Panc1 (cell line): ENCODE measurements around the gene OVAAL. TPM values are rescaled to one million over a fixed set of nuclear protein-coding genes. Genes with fewer than 3 reads are reported as not detected.
A peak's percentile ranks its signal among the peaks of the same experiment; 100 is the strongest.

ENCODE experiments used
- ATAC-seq: fragments of 200-7000 bp; cut with Tn5 transposase; 2 replicates; pipeline ENCODE4 v1.9.1; 2020; ENCODE audit warnings: mild to moderate bottlenecking, moderate library complexity
- Bru-seq: library from RNA; stranded (reverse); fragments of 400-500 nt; gene quantifications from one replicate; lab custom pipeline; 2021; lab: Mats Ljungman, UMichigan
- BruChase-seq, 2 experiments: library from RNA; stranded (reverse); fragments of 400-500 nt; gene quantifications; one replicate each; lab custom pipeline; 2021; lab: Mats Ljungman, UMichigan
- BruUV-seq: library from RNA; stranded (reverse); fragments of 400-500 nt; replicated peaks from 2 replicates; lab custom pipeline; 2021; lab: Mats Ljungman, UMichigan
- CTCF ChIA-PET: fragments of 300-600 bp; sonication (Branson Sonifier 250); formaldehyde crosslinking; loops from one replicate; lab custom pipeline; 2022; ENCODE audit warnings: antibody characterized with exemption; lab: Charles Lee
- POLR2A ChIA-PET: fragments of 300-600 bp; sonication (Branson Sonifier 250); formaldehyde crosslinking; loops from one replicate; lab custom pipeline; 2022; ENCODE audit warnings: antibody characterized with exemption; lab: Charles Lee
- DNase-seq: peaks from one replicate; pipeline ENCODE4 v3.0.0-alpha.2; 2010; ENCODE audit warnings: low read depth, low spot score
- H3K27ac ChIP-seq: 2 replicates; pipeline ENCODE4 v1.5.1; 2011; ENCODE audit warnings: mild to moderate bottlenecking, low read length, inconsistent platforms
- H3K27me3 ChIP-seq: fragments of 200-500 bp; sonication (Bioruptor generic); 2 replicates; pipeline ENCODE4 v1.6.0; 2014; ENCODE audit warnings: low read length, inconsistent platforms; ENCODE audit not compliant: control insufficient read depth, insufficient read depth
- H3K36me3 ChIP-seq: fragments of 200-500 bp; sonication (Bioruptor generic); 2 replicates; pipeline ENCODE4 v1.5.1; 2014; ENCODE audit warnings: inconsistent platforms, mild to moderate bottlenecking, low read length, moderate library complexity; ENCODE audit not compliant: control insufficient read depth, insufficient read depth
- H3K4me1 ChIP-seq: 2 replicates; pipeline ENCODE4 v1.5.1; 2011; ENCODE audit warnings: inconsistent platforms, mild to moderate bottlenecking, low read length, moderate library complexity; ENCODE audit not compliant: control insufficient read depth, insufficient read depth
- H3K4me3 ChIP-seq, 2 experiments: 2 replicates each; pipeline ENCODE4 v1.5.1; 2011 to 2012; ENCODE audit warnings: low read depth in 2 of 2, low read length in 2 of 2, mild to moderate bottlenecking in 2 of 2, inconsistent platforms in 1 of 2, moderate library complexity in 1 of 2
- H3K9me3 ChIP-seq: fragments of 200-500 bp; sonication (Bioruptor generic); 2 replicates; pipeline ENCODE4 v1.5.1; 2014; ENCODE audit warnings: low read depth, mild to moderate bottlenecking, inconsistent platforms, low read length, moderate library complexity; ENCODE audit not compliant: control insufficient read depth, insufficient read depth
- POLR2AphosphoS5 ChIP-seq: IDR thresholded peaks from 2 replicates; pipeline ENCODE4 v1.6.1; 2012; ENCODE audit warnings: mild to moderate bottlenecking, low read depth, low read length, moderate library complexity
- REST ChIP-seq, 2 experiments: IDR thresholded peaks; 2 replicates each; pipeline ENCODE4 v1.6.1; 2011 to 2012; ENCODE audit warnings: low read depth in 2 of 2, control low read depth in 1 of 2, low read length in 1 of 2, mild to moderate bottlenecking in 1 of 2, moderate library complexity in 1 of 2; ENCODE audit not compliant: insufficient read depth in 1 of 2
- SIN3A ChIP-seq: IDR thresholded peaks from 2 replicates; pipeline ENCODE4 v1.6.1; 2012; ENCODE audit warnings: low read depth, mild to moderate bottlenecking, low read length, moderate library complexity, borderline replicate concordance; ENCODE audit not compliant: insufficient read depth
- TCF7L2 ChIP-seq: IDR thresholded peaks from 2 replicates; pipeline ENCODE4 v1.6.1; 2011; ENCODE audit warnings: mild to moderate bottlenecking, low read depth, low read length, inconsistent platforms
- in situ Hi-C: cut with HindIII; loops from 2 replicates; pipeline ENCODE4 v1.10.0; 2016; ENCODE audit warnings: low sequenced_read_pairs, low pct_unique_long_range_greater_than_20kb
- intact Hi-C: fragments of 100-400 bp; cut with micrococcal nuclease; formaldehyde crosslinking; loops from one replicate; pipeline ENCODE4 v1.10.0; 2022; ENCODE audit not compliant: unreplicated experiment
- long read RNA-seq: library from polyadenylated mRNA; unstranded; transcript quantifications from one replicate; pipeline ENCODE4 v2.0.0, GENCODE V29; 2021; ENCODE audit not compliant: unreplicated experiment
- polyA plus RNA-seq: library from polyadenylated mRNA; unstranded; fragments of >200 nt; gene quantifications from one replicate; pipeline ENCODE4 v1.2.1, GENCODE V29; 2012; ENCODE audit warnings: missing spikeins; ENCODE audit not compliant: insufficient read length
- total RNA-seq: library from RNA; stranded (reverse); gene quantifications from one replicate; pipeline ENCODE4 v1.2.1, GENCODE V29; 2021; ENCODE audit not compliant: unreplicated experiment
- TF ChIP-seq, protein P1 (sequence below): fragments of 450-650 bp; IDR thresholded peaks from 2 replicates; pipeline ENCODE4 v1.5.1; 2017; ENCODE audit warnings: mild to moderate bottlenecking

Gene OVAAL
- not detected for total RNA-seq
- polyA plus RNA-seq, result not detected
- Bru-seq, nascent RNA, result not detected
- BruChase-seq, experiment 1, labeled RNA remaining after a 2-hour chase, result percentile 6 among the genes with signal in this experiment
- BruChase-seq, experiment 2, labeled RNA remaining after a 6-hour chase, result percentile 13 among the genes with signal in this experiment
- long read RNA-seq, result 0 reads

DNA sequence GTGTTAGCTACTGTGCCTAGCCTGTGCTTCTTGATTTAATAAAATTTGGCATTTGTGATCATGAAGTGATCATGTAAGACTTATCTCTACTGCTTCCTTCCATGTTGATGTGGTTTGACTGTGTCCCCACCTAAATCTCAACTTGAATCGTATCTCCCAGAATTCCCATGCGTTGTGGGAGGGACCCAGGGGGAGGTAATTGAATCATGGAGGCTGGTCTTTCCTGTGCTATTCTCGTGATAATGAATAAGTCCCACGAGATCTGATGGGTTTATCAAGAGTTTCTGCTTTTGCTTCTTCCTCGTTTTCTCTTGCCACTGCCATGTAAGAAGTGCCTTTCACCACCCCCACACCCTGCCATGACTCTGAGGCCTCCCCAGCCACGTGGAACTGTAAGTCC, at the start of gene OVAAL:
Gene OVAAL, plus strand, starts transcription at position 301 of the 400 bp plus-strand sequence.
- DNase-seq, result no peak
- no peak for ATAC-seq
- H3K9me3 ChIP-seq, result no peaks in the 10 kb centered on the region
- POLR2A ChIA-PET, result no interaction called here
- no peak within 1 kb of the TSS for H3K4me3 ChIP-seq
- H3K27ac ChIP-seq, result no peak within 1 kb of the TSS
- CTCF ChIA-PET, result no interaction called here
- TF ChIP-seq SIN3A (no peak), TCF7L2 (no peak), POLR2AphosphoS5 (no peak)
- TF ChIP-seq, protein P1, sequence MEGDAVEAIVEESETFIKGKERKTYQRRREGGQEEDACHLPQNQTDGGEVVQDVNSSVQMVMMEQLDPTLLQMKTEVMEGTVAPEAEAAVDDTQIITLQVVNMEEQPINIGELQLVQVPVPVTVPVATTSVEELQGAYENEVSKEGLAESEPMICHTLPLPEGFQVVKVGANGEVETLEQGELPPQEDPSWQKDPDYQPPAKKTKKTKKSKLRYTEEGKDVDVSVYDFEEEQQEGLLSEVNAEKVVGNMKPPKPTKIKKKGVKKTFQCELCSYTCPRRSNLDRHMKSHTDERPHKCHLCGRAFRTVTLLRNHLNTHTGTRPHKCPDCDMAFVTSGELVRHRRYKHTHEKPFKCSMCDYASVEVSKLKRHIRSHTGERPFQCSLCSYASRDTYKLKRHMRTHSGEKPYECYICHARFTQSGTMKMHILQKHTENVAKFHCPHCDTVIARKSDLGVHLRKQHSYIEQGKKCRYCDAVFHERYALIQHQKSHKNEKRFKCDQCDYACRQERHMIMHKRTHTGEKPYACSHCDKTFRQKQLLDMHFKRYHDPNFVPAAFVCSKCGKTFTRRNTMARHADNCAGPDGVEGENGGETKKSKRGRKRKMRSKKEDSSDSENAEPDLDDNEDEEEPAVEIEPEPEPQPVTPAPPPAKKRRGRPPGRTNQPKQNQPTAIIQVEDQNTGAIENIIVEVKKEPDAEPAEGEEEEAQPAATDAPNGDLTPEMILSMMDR, result no peak
- no peaks in the 10 kb centered on the region; the same call in 1 of the 2 replicates for H3K4me1 ChIP-seq
- no TSS peak for BruUV-seq
- H3K27me3 ChIP-seq, result no peaks in the 10 kb centered on the region; the same call in 1 of the 2 replicates
- intact Hi-C loops, result no loop called here
- H3K36me3 ChIP-seq, result no peaks in the 10 kb centered on the region
- in situ Hi-C loops, result no loop called here

DNA sequence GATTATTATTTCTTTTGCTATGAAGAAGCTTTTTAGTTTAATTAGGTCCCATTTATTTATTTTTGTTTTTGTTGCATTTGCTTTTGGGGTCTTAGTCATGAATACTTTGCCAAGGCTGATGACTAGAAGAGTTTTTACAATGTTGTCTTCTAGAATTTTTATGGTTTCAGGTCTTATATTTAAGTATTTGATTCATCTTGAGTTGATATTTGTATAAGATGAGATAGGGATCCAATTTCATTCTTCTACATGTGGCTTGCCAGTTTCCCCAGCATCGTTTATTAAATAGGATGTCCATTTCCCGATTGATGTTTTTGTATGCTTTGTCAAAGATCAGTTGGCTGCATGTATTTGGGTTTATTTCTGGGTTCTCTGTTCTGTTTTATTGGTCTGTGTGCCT, 47.9 kb upstream of the OVAAL start:
- no peak overlapping the region for H3K27ac ChIP-seq
- peaks cover 5% of the 10 kb centered on the region; the same call in 1 of the 2 replicates for H3K4me1 ChIP-seq
- H3K9me3 ChIP-seq, result peaks cover 6% of the 10 kb centered on the region; the same call in 1 of the 2 replicates
- H3K27me3 ChIP-seq, result no peaks in the 10 kb centered on the region
- H3K4me3 ChIP-seq, result no peak overlapping the region
- no peaks in the 10 kb centered on the region for H3K36me3 ChIP-seq
- no TSS peak for BruUV-seq
- intact Hi-C loops (no loop called here), in situ Hi-C loops (no loop called here)
- ChIA-PET POLR2A (no interaction called here), CTCF (no interaction called here)
- TF ChIP-seq POLR2AphosphoS5 (no peak), REST (IDR thresholded peaks at IDR 0.05; ENCODE audit: insufficient read depth in 1 of 2, low read depth in 2 of 2, low read length in 1 of 2) (no peak), SIN3A (no peak), TCF7L2 (no peak)
- TF ChIP-seq, protein P1, result no peak
- ATAC-seq (no peak), DNase-seq (no peak)
